ENCODE data around the gene AGER. TPM values are rescaled to one million over a fixed set of nuclear protein-coding genes. Genes with fewer than 3 reads are reported as not detected.
"Not testable (repeated sequence)": the region's sequence is repeated elsewhere in the genome, so short reads cannot be mapped to it uniquely, and the experiment has no call there.

Gene AGER
- total and polyA plus RNA-seq, 2 experiments from 2014 or later, result 3.4 to 4.5 TPM

DNA sequence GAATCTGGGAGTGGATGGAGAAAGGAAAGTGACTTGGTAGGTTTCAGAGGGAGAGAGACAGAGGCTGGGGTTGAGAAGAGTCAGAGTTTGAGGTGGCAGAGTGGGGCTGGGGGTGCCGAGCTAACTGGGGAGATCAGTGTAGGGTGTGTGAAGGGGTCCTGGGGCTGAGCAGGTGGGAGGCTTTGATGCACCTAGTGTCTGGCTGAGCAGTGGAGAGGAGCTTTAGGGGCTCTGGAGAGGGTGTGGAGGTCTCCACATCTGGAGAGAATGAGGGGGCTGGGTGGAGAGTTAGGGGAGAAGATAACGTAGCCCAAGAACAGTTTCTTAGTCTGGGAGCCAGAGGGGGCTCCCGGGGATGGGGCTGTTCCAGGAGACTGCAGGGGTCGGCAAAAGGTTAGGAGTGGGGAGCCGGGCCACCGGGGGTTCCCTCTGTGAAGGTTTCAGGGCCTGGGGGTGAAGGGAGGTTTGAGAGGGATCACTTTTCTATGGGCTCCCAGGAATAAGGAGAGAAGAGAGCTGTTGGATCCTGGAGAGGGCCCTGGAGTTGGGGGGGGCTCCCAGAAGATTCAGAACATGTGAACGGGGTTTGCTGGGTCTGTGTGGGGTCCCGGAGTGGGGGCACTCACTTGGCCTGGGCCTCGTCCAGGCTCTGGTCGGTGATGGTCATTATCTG is 5.2 kb upstream of the AGER start:
- 0% methylated on average over 7 of the region's 10 CpGs for WGBS (ENCODE audit: low lambda C conversion rate, missing lambda C conversion rate)
- H3K36me3 ChIP-seq (replicated peaks; ENCODE audit: insufficient read depth, low read depth), result no peaks in the 10 kb centered on the region
- peaks cover 33% of the 10 kb centered on the region for H3K79me2 ChIP-seq
- H3K9me3 ChIP-seq (ENCODE audit: low read depth), result no peaks in the 10 kb centered on the region
- TF ChIP-seq, protein P1, sequence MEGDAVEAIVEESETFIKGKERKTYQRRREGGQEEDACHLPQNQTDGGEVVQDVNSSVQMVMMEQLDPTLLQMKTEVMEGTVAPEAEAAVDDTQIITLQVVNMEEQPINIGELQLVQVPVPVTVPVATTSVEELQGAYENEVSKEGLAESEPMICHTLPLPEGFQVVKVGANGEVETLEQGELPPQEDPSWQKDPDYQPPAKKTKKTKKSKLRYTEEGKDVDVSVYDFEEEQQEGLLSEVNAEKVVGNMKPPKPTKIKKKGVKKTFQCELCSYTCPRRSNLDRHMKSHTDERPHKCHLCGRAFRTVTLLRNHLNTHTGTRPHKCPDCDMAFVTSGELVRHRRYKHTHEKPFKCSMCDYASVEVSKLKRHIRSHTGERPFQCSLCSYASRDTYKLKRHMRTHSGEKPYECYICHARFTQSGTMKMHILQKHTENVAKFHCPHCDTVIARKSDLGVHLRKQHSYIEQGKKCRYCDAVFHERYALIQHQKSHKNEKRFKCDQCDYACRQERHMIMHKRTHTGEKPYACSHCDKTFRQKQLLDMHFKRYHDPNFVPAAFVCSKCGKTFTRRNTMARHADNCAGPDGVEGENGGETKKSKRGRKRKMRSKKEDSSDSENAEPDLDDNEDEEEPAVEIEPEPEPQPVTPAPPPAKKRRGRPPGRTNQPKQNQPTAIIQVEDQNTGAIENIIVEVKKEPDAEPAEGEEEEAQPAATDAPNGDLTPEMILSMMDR (IDR thresholded peaks at IDR 0.05; ENCODE audit: poor library complexity), result no peak
- no peak for TF ChIP-seq EZH2 (IDR thresholded peaks at IDR 0.05; ENCODE audit: borderline replicate concordance)
- TF ChIP-seq EZH2phosphoT487 (IDR thresholded peaks at IDR 0.05; ENCODE audit: low read depth, severe bottlenecking, unreplicated experiment), result no peak
- H4K20me1 ChIP-seq (ENCODE audit: insufficient read depth, poor library complexity, severe bottlenecking), result no peaks in the 10 kb centered on the region
- H3K27ac ChIP-seq, result peak overlapping the region; percentile 97
- no peak overlapping the region for H2AFZ ChIP-seq
- no peaks in the 10 kb centered on the region for H3K27me3 ChIP-seq
- H3K4me3 ChIP-seq, result peak overlapping the region; percentile 81
- peak overlapping the region; percentile 89 for H3K4me2 ChIP-seq
- DNase-seq (ENCODE audit: low spot score), result no peak
- no peaks in the 10 kb centered on the region for H3K9me2 ChIP-seq (replicated peaks; ENCODE audit: insufficient read depth)
- H3K4me1 ChIP-seq (ENCODE audit: insufficient read depth), result peaks cover 35% of the 10 kb centered on the region

GRCh38 chr6:32188381-32189068 is 4.5 kb upstream of the AGER start:
- no peak for DNase-seq (ENCODE audit: low spot score)
- H3K9me3 ChIP-seq (ENCODE audit: low read depth), result no peaks in the 10 kb centered on the region
- peak overlapping the region; percentile 89 for H3K4me2 ChIP-seq
- H3K27me3 ChIP-seq, result no peaks in the 10 kb centered on the region
- peak overlapping the region; percentile 81 for H3K4me3 ChIP-seq
- H3K27ac ChIP-seq, result peak overlapping the region; percentile 97
- WGBS (ENCODE audit: low lambda C conversion rate, missing lambda C conversion rate), result 18% methylated on average over 12 of the region's 13 CpGs
- peaks cover 33% of the 10 kb centered on the region for H3K79me2 ChIP-seq
- peaks cover 37% of the 10 kb centered on the region for H3K4me1 ChIP-seq (ENCODE audit: insufficient read depth)
- H3K36me3 ChIP-seq (replicated peaks; ENCODE audit: insufficient read depth, low read depth), result no peaks in the 10 kb centered on the region
- TF ChIP-seq EZH2 (IDR thresholded peaks at IDR 0.05; ENCODE audit: borderline replicate concordance), result no peak
- TF ChIP-seq EZH2phosphoT487 (IDR thresholded peaks at IDR 0.05; ENCODE audit: low read depth, severe bottlenecking, unreplicated experiment), result no peak
- TF ChIP-seq, protein P1 (IDR thresholded peaks at IDR 0.05; ENCODE audit: poor library complexity), result no peak
- no peak overlapping the region for H2AFZ ChIP-seq
- H3K9me2 ChIP-seq (replicated peaks; ENCODE audit: insufficient read depth), result no peaks in the 10 kb centered on the region
- no peaks in the 10 kb centered on the region for H4K20me1 ChIP-seq (ENCODE audit: insufficient read depth, poor library complexity, severe bottlenecking)

- H4K20me1 ChIP-seq (ENCODE audit: insufficient read depth, poor library complexity, severe bottlenecking); H2AFZ ChIP-seq; H3K36me3 ChIP-seq (replicated peaks; ENCODE audit: insufficient read depth, low read depth); H3K27me3 ChIP-seq; H3K9me3 ChIP-seq (ENCODE audit: low read depth); H3K4me3 ChIP-seq; DNase-seq (ENCODE audit: low spot score); H3K9me2 ChIP-seq (replicated peaks; ENCODE audit: insufficient read depth): not testable (repeated sequence)
- Histone ChIP-seq H3K4me2 (peak overlapping the region; percentile 89), H3K27ac (peak overlapping the region; percentile 97), H3K4me1 (ENCODE audit: insufficient read depth) (peaks cover 35% of the 10 kb centered on the region), H3K79me2 (peaks cover 33% of the 10 kb centered on the region)
- 83% methylated on average over 17 of the region's 18 CpGs for WGBS (ENCODE audit: low lambda C conversion rate, missing lambda C conversion rate)
Measured at GRCh38 chr6:32187725-32188380, 3.8 kb upstream of the AGER start.
